NAMALWA (cell line): Measurements from ENCODE around the gene C1orf56.

Source experiments
- DNase-seq: peaks from one replicate; pipeline ENCODE4 v3.0.0-alpha.2; 2015; ENCODE audit warnings: low spot score

C1orf56 gene

GRCh38 chr1:151047591-151047924 is at the start of gene C1orf56:
Gene C1orf56 (plus strand): TSS chr1:151047751. CDS start chr1:151047848, 97 bp downstream.
- peak; percentile 51 for DNase-seq

- no peak for DNase-seq
Measured at GRCh38 chr1:150997949-150998348, 49.6 kb upstream of the C1orf56 start.

- DNase-seq = no peak
Measured at GRCh38 chr1:150999051-150999674, 48.4 kb upstream of the C1orf56 start.

GRCh38 chr1:150999926-151000325 is 47.6 kb upstream of the C1orf56 start:
- DNase-seq = no peak

GRCh38 chr1:151000408-151000807 is 47.1 kb upstream of the C1orf56 start:
- DNase-seq = no peak

GRCh38 chr1:151001602-151002001 is 45.9 kb upstream of the C1orf56 start:
- DNase-seq = no peak

- DNase-seq = no peak
Measured at GRCh38 chr1:151002051-151002450, 45.5 kb upstream of the C1orf56 start.

- no peak for DNase-seq
Measured at GRCh38 chr1:151002611-151003010, 44.9 kb upstream of the C1orf56 start.

GRCh38 chr1:151003180-151003579 is 44.4 kb upstream of the C1orf56 start:
- no peak for DNase-seq

- peak; percentile 35 for DNase-seq
Measured at GRCh38 chr1:151005729-151006319, 41.7 kb upstream of the C1orf56 start.

- peak; percentile 81 for DNase-seq
Measured at GRCh38 chr1:151006327-151007052, 41.1 kb upstream of the C1orf56 start, which contains the start of gene MINDY1. Gene MINDY1 (minus strand): TSS chr1:151006902. CDS start chr1:151002617, 4,285 bp downstream.

- DNase-seq = no peak
Measured at GRCh38 chr1:151007853-151008243, 39.7 kb upstream of the C1orf56 start.

GRCh38 chr1:151008244-151009205 is 39.0 kb upstream of the C1orf56 start, which contains the start of gene PRUNE1:
Gene PRUNE1 (plus strand): TSS chr1:151008449. CDS start chr1:151008633, 184 bp downstream.
- DNase-seq = peak; percentile 98

- DNase-seq = no peak
Measured at GRCh38 chr1:151009206-151009587, 38.4 kb upstream of the C1orf56 start.

GRCh38 chr1:151009674-151010345 is 37.7 kb upstream of the C1orf56 start:
- DNase-seq = no peak

- no peak for DNase-seq
Measured at GRCh38 chr1:151010346-151010726, 37.2 kb upstream of the C1orf56 start.

GRCh38 chr1:151011154-151011850 is 36.2 kb upstream of the C1orf56 start:
- peak; percentile 1 for DNase-seq

- DNase-seq = no peak
Measured at GRCh38 chr1:151012684-151013471, 34.7 kb upstream of the C1orf56 start.

GRCh38 chr1:151013518-151013917 is 34.0 kb upstream of the C1orf56 start:
- DNase-seq = no peak

GRCh38 chr1:151024540-151025146 is 22.9 kb upstream of the C1orf56 start:
- DNase-seq = peak; percentile 88
